Measurements from ENCODE around the gene MVB12A. TPM values are rescaled to one million over a fixed set of nuclear protein-coding genes. Genes with fewer than 3 reads are reported as not detected.

Gene MVB12A
- total RNA-seq, 1 donor, result 32.0 TPM

DNA sequence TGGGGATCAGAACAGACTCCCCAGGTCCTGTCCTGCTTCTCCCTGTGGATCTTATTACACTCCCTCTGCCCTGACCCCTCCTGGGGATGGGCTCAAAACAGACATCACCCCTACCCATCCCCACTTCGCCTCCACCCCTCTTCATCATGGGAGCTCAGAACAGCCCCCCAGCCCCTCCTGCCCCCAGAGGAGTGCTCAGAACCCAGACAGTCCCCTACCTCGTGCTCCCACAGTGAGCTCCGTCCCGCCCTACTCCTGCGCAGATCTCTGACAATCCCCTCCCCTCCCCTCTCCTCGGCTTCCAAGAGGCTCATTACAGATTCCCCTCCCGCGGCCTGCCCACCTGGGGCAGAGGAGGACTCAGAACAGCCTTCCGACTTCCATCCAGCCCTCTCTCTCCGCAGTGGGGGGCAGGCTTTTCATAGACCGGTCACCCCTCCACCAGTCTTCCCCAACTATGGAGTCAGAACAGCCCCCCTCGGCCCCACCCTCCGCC is 34.8 kb downstream of the MVB12A start:
- no peak for DNase-seq (ENCODE audit: low read depth)

GRCh38 chr19:17455308-17456123 is 35.7 kb downstream of the MVB12A start:
- no peak for DNase-seq (ENCODE audit: low read depth)
- no peak for TF ChIP-seq CTCF (IDR thresholded peaks at IDR 0.05; ENCODE audit: insufficient read depth, low read depth, low read length)
- H3K4me3 ChIP-seq (ENCODE audit: low read depth, low read length), result no peak overlapping the region

More for the DNA sequence above, 34.8 kb downstream of the MVB12A start:
- H3K4me3 ChIP-seq (ENCODE audit: low read depth, low read length), result no peak overlapping the region
- no peak for TF ChIP-seq CTCF (IDR thresholded peaks at IDR 0.05; ENCODE audit: insufficient read depth, low read depth, low read length)

- no peak overlapping the region for H3K4me3 ChIP-seq (ENCODE audit: low read depth, low read length)
- no peak for DNase-seq (ENCODE audit: low read depth)
- TF ChIP-seq CTCF (IDR thresholded peaks at IDR 0.05; ENCODE audit: insufficient read depth, low read depth, low read length), result no peak
Observed at GRCh38 chr19:17456127-17456526, 36.3 kb downstream of the MVB12A start.

DNA sequence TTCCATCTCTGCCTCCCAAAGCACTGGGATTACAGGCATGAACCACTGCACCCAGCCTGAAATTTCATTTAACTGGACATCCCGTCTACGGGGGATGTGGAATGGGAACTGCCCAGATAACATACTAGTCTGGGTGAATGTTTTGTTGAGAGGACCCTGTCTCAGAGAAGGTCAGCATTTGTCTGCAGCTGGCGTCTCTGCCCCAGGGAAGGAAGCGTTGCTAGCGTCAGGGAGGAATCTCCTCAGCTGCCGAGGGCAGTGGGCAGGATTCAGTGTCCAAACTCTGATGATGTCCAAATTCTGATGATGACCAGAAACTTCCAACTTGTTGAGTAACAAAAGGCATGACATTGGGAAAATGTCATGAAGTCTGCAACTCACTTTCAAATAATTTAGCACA is 37.8 kb downstream of the MVB12A start:
- no peak overlapping the region for H3K4me3 ChIP-seq (ENCODE audit: low read depth, low read length)
- no peak for TF ChIP-seq CTCF (IDR thresholded peaks at IDR 0.05; ENCODE audit: insufficient read depth, low read depth, low read length)
- peak; percentile 30 for DNase-seq (ENCODE audit: low read depth)

- DNase-seq (ENCODE audit: low read depth), result no peak
- no peak overlapping the region for H3K4me3 ChIP-seq (ENCODE audit: low read depth, low read length)
- no peak for TF ChIP-seq CTCF (IDR thresholded peaks at IDR 0.05; ENCODE audit: insufficient read depth, low read depth, low read length)
Observed at GRCh38 chr19:17458970-17459369, 39.1 kb downstream of the MVB12A start.

DNA sequence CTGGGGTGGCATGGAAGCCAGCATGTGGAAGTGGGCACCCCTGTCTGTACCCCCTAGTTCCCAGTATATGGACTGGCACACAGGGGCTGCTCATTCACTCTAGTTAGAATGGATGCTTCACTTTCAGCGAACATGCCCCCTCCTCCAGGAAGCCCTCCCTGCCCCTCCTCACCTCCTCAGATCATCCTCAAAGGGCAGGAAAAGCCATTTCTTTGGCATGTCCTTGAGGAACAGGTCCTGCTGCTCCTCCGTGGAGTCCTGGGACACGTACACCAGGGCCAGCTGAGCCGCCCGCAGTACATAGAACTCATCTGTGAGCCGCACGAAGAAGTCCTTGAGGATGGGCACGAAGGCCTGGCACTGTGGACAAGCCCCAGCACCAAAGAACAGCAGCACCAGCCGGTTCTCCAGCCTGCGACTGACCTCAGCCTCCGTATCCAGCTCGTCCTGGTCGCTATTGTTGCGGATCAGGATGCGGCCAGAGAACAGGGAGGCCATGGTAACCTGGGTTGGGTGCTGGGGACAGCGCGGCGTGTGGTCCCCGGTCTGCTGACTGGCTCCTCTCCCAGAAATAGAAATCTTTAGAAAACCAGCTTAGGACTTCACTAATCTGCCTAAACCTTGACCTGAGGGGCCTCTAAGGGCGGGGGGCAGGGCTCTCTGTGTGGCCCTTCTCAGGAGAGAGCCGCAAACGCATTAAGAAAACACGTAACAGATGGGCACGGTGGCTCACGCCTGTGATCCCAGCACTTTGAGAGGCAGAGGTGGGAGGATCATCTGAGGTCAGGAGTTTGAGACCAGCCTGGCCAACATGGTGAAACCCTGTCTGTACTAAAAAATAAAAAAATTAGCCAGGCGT is 40.8 kb downstream of the MVB12A start, which contains the start of gene NXNL1:
NXNL1 (minus strand) TSS at position 555 of the 859 bp plus-strand sequence; CDS start at position 498, 57 bp downstream.
- DNase-seq (ENCODE audit: low read depth), result no peak
- no peak for TF ChIP-seq CTCF (IDR thresholded peaks at IDR 0.05; ENCODE audit: insufficient read depth, low read depth, low read length)
- H3K4me3 ChIP-seq (ENCODE audit: low read depth, low read length), result no peak within 1 kb of the TSS

All from fibroblast of villous mesenchyme (primary cell).